HepG2 (cell line): Measurements from ENCODE around the gene ZMYM4.

Experiments used
- HBP1 ChIP-seq: IDR thresholded peaks from 2 replicates; pipeline ENCODE4 v1.6.1; 2016; ENCODE audit warnings: low read depth, control low read depth
- PAF1 ChIP-seq: IDR thresholded peaks from 2 replicates; pipeline ENCODE4 v1.6.1; 2016; ENCODE audit warnings: missing genetic modification reagents, missing compliant biosample characterization
- SMARCE1 ChIP-seq: fragments of 450-650 bp; IDR thresholded peaks from 2 replicates; pipeline ENCODE4 v1.6.1; 2017; ENCODE audit warnings: borderline replicate concordance
- ZNF225 ChIP-seq: sonication (generic); formaldehyde crosslinking; IDR thresholded peaks from 2 replicates; pipeline ENCODE4 v1.4.0; 2020; ENCODE audit warnings: mild to moderate bottlenecking, missing genetic modification reagents
- ZNF256 ChIP-seq: sonication (generic); formaldehyde crosslinking; conservative IDR thresholded peaks from 2 replicates; pipeline ENCODE4 v1.4.0; 2020; ENCODE audit warnings: missing genetic modification reagents
- ZNF547 ChIP-seq: sonication (generic); formaldehyde crosslinking; IDR thresholded peaks from 2 replicates; pipeline ENCODE4 v1.5.1; 2020; ENCODE audit warnings: mild to moderate bottlenecking, missing genetic modification reagents
- TF ChIP-seq, protein P1 (sequence below): sonication (generic); formaldehyde crosslinking; IDR thresholded peaks from 2 replicates; pipeline ENCODE4 v1.4.0; 2020; ENCODE audit warnings: missing genetic modification reagents
- TF ChIP-seq, protein P2 (sequence below): sonication (generic); formaldehyde crosslinking; IDR thresholded peaks from 2 replicates; pipeline ENCODE4 v1.5.0; 2020; ENCODE audit warnings: mild to moderate bottlenecking, missing genetic modification reagents, moderate library complexity

DNA sequence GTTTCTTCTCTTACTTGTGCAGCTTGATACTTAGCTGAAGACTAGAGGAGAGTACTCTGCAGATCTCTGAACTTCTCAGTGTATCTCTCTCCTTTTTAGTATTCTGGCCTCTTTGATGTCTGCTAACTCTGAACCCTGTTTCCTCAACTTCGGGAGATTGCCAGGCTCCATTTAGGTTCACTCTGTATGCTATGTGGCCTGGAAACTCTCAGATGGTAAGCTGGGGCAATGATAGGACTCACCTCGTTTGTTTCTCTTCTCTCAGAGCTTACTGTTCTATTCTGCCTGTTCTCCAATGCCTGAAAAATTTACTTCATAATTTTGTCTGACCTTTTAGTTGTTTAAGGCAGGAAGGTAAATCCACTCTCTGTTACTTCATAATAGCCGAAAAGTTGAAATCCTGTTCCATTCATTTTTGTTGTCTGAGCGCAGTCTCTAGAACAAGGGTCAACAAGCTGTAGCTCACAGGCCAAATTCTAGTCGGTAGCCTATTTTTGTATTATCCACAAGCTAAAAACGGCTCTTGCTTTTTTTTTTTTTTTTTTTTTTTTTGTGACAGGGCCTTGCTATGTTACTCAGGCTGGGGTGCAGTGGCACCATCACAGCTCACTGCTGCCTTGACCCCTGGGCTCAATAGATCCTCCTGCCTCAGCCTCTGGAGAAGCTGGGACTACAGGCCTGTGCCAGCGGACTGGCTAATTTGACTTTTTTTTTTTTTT is 33.3 kb downstream of the ZMYM4 start:
- no peak for TF ChIP-seq ZNF547 (CRISPR knock-in tag)
- TF ChIP-seq, protein P1, sequence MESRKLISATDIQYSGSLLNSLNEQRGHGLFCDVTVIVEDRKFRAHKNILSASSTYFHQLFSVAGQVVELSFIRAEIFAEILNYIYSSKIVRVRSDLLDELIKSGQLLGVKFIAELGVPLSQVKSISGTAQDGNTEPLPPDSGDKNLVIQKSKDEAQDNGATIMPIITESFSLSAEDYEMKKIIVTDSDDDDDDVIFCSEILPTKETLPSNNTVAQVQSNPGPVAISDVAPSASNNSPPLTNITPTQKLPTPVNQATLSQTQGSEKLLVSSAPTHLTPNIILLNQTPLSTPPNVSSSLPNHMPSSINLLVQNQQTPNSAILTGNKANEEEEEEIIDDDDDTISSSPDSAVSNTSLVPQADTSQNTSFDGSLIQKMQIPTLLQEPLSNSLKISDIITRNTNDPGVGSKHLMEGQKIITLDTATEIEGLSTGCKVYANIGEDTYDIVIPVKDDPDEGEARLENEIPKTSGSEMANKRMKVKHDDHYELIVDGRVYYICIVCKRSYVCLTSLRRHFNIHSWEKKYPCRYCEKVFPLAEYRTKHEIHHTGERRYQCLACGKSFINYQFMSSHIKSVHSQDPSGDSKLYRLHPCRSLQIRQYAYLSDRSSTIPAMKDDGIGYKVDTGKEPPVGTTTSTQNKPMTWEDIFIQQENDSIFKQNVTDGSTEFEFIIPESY (CRISPR knock-in tag) = no peak
- TF ChIP-seq ZNF225 (CRISPR knock-in tag) = no peak
- no peak for TF ChIP-seq ZNF256 (CRISPR knock-in tag)
- TF ChIP-seq SMARCE1 = no peak
- TF ChIP-seq PAF1 (CRISPR knock-in tag) = no peak
- TF ChIP-seq, protein P2, sequence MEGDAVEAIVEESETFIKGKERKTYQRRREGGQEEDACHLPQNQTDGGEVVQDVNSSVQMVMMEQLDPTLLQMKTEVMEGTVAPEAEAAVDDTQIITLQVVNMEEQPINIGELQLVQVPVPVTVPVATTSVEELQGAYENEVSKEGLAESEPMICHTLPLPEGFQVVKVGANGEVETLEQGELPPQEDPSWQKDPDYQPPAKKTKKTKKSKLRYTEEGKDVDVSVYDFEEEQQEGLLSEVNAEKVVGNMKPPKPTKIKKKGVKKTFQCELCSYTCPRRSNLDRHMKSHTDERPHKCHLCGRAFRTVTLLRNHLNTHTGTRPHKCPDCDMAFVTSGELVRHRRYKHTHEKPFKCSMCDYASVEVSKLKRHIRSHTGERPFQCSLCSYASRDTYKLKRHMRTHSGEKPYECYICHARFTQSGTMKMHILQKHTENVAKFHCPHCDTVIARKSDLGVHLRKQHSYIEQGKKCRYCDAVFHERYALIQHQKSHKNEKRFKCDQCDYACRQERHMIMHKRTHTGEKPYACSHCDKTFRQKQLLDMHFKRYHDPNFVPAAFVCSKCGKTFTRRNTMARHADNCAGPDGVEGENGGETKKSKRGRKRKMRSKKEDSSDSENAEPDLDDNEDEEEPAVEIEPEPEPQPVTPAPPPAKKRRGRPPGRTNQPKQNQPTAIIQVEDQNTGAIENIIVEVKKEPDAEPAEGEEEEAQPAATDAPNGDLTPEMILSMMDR = no peak
- TF ChIP-seq HBP1 = no peak
